Adrenal gland (tissue), 12 donors: ENCODE data around the gene WBP11. TPM values are rescaled to one million over a fixed set of nuclear protein-coding genes. Genes with fewer than 3 reads are reported as not detected.
A peak's percentile ranks its signal among the peaks of the same experiment; 100 is the strongest.

Experiments
- DNase-seq, 7 donors: peaks; one replicate each; pipeline ENCODE4 v3.0.0-alpha.2; 2019 to 2020
- H3K27ac ChIP-seq, 5 donors: fragments of 200-600 bp; sonication (generic) in 4 of 5; 1 replicate in 3 of 5; 2 replicates in 2 of 5; pipeline versions ENCODE4 v1.5.1 to v1.8.0; 2016 to 2020; ENCODE audit warnings: mild to moderate bottlenecking in 1 of 5
- H3K27me3 ChIP-seq: fragments of 200-600 bp; 2 replicates; pipeline ENCODE4 v1.8.0; 2021
- H3K36me3 ChIP-seq, 2 donors: fragments of 200-600 bp; replicated peaks in 1 of 2; 1 replicate in 1 of 2; 2 replicates in 1 of 2; pipeline versions ENCODE4 v1.5.1 to v1.8.0; 2018 to 2022
- H3K4me1 ChIP-seq, 2 donors: fragments of 200-600 bp; replicated peaks in 1 of 2; 1 replicate in 1 of 2; 2 replicates in 1 of 2; pipeline versions ENCODE4 v1.5.1 to v1.8.0; 2018 to 2021
- H3K4me3 ChIP-seq, 4 donors: fragments of 200-600 bp; sonication (generic) in 3 of 4; one replicate each; pipeline ENCODE4 v1.5.1; 2016 to 2018
- H3K9me3 ChIP-seq, 3 donors: fragments of 200-600 bp; sonication (generic) in 1 of 3; replicated peaks in 1 of 3; 1 replicate in 2 of 3; 2 replicates in 1 of 3; pipeline versions ENCODE4 v1.5.1 to v1.8.0; 2016 to 2021
- POLR2A ChIP-seq, 2 donors: fragments of 450-650 bp; IDR thresholded peaks; one replicate each; pipeline ENCODE4 v1.6.1; 2017; ENCODE audit warnings: antibody characterized with exemption in 2 of 2, mild to moderate bottlenecking in 2 of 2, moderate library complexity in 1 of 2
- WGBS, 4 donors: extraction: QIAGEN DNeasy Blood & Tissue Kit in 2 of 4; methylation state at CpG; one replicate each; pipeline versions ENCODE4 v1.1.5 to v1.1.7; 2013 to 2017; 5-methylcytosine and 5-hydroxymethylcytosine counted together
- intact Hi-C, 2 donors: fragments of 100-400 bp; cut with DNase I; formaldehyde crosslinking; loops; one replicate each; pipeline versions ENCODE4 v1.14.1 to v1.15.0; 2022 to 2023
- polyA plus RNA-seq, 3 donors: library from polyadenylated mRNA; stranded (reverse); fragments of 200-250 nt in 2 of 3; fragments of 350-450 nt in 1 of 3; fragmentation: Illumina TruSeq in 1 of 3; extraction: RNeasy Lipid Tissue Mini Kit (QIAGEN cat#74804) in 1 of 3; gene quantifications; one replicate each; pipeline ENCODE4 v1.2.3, GENCODE V29; 2013 to 2014
- total RNA-seq, 9 donors: library from RNA; depleted of rRNA in 4 of 9; stranded (reverse); fragments of >200 nt in 4 of 9; fragments of 120-200 nt in 1 of 9; fragmentation: NEBNext Ultra II Directional in 1 of 9; extraction: Animal tissue kit (Norgen Biotek cat#: 25700) in 1 of 9; gene quantifications; one replicate each; pipeline versions ENCODE4 v1.1.0 to v1.2.4, GENCODE V29; 2013 to 2023
- TF ChIP-seq, protein P1 (sequence below), 6 experiments: fragments of 450-650 bp in 4 of 6; fragments of 200-600 bp in 2 of 6; sonication (generic) in 1 of 6; IDR thresholded peaks; 1 replicate in 5 of 6; 2 replicates in 1 of 6; pipeline versions ENCODE4 v1.5.1 to v1.8.0; 2016 to 2021; ENCODE audit warnings: antibody characterized with exemption in 6 of 6, mild to moderate bottlenecking in 2 of 6, moderate library complexity in 1 of 6
- donor health status: healthy with polysubstance abuse.
- donor health status: Bipolar disorder and iron deficiency.
- donor health status: DM: yes; HTN: yes; CAD: no.
- donor health status: DM: no; HTN: no; CAD: no.
- donor health status: DM: no; HTN: no; CAD: no.
- donor health status: DM: yes; HTN: yes; CAD: no.

WBP11 gene
- total and polyA plus RNA-seq, 12 donors: 11.5 to 112 (median 24.8) TPM

DNA sequence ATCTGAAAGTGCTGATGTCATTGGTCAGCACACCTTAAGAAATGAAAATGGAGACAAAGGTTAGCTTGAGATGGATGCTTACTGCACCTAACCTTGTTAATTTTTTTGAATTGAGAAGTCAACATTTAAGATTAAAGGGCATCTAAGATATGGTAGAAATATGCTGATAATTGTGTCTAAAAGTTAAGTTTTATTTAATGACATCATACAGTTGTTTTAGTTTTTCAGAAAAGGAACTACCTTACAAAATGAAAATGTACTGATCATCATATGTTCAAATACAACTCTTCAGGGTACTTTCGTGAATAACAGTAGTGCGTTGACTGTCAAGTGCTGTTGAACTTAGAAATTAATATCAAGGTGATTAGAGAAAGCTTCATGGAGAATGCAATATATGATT lies 8.2 kb upstream of the WBP11 start:
- H3K4me1 ChIP-seq: no peaks in the 10 kb centered on the region
- H3K4me3 ChIP-seq: no peak overlapping the region
- no peaks in the 10 kb centered on the region for H3K36me3 ChIP-seq
- 89 to 94% (median 92%) methylated on average over 2 of the region's 2 CpGs for WGBS, 4 donors
- TF ChIP-seq, protein P1, sequence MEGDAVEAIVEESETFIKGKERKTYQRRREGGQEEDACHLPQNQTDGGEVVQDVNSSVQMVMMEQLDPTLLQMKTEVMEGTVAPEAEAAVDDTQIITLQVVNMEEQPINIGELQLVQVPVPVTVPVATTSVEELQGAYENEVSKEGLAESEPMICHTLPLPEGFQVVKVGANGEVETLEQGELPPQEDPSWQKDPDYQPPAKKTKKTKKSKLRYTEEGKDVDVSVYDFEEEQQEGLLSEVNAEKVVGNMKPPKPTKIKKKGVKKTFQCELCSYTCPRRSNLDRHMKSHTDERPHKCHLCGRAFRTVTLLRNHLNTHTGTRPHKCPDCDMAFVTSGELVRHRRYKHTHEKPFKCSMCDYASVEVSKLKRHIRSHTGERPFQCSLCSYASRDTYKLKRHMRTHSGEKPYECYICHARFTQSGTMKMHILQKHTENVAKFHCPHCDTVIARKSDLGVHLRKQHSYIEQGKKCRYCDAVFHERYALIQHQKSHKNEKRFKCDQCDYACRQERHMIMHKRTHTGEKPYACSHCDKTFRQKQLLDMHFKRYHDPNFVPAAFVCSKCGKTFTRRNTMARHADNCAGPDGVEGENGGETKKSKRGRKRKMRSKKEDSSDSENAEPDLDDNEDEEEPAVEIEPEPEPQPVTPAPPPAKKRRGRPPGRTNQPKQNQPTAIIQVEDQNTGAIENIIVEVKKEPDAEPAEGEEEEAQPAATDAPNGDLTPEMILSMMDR (IDR thresholded peaks at IDR 0.05): peak in 1 of 6 experiments; percentile 1
- TF ChIP-seq POLR2A (IDR thresholded peaks at IDR 0.05): no peak
- no peaks in the 10 kb centered on the region for H3K27me3 ChIP-seq
- no peak overlapping the region for H3K27ac ChIP-seq
- no peak for DNase-seq
- H3K9me3 ChIP-seq: no peaks in the 10 kb centered on the region
- intact Hi-C loops: no loop called here

- intact Hi-C loops: no loop called here
- TF ChIP-seq, protein P1 (IDR thresholded peaks at IDR 0.05): peak; percentile 17 to 48 (median 42)
- no peak for TF ChIP-seq POLR2A (IDR thresholded peaks at IDR 0.05)
- Histone ChIP-seq H3K36me3 (no peaks in the 10 kb centered on the region), H3K27me3 (no peaks in the 10 kb centered on the region), H3K27ac (no peak overlapping the region), H3K4me1 (no peaks in the 10 kb centered on the region), H3K9me3 (no peaks in the 10 kb centered on the region), H3K4me3 (no peak overlapping the region)
- WGBS, 4 donors: 95 to 97% (median 96%) methylated on average over 1 of the region's 1 CpG
- DNase-seq: peak; percentile 26 to 60 (median 46)
These were observed 7.7 kb upstream of the WBP11 start for GRCh38 chr12:14810953-14811483.

DNA sequence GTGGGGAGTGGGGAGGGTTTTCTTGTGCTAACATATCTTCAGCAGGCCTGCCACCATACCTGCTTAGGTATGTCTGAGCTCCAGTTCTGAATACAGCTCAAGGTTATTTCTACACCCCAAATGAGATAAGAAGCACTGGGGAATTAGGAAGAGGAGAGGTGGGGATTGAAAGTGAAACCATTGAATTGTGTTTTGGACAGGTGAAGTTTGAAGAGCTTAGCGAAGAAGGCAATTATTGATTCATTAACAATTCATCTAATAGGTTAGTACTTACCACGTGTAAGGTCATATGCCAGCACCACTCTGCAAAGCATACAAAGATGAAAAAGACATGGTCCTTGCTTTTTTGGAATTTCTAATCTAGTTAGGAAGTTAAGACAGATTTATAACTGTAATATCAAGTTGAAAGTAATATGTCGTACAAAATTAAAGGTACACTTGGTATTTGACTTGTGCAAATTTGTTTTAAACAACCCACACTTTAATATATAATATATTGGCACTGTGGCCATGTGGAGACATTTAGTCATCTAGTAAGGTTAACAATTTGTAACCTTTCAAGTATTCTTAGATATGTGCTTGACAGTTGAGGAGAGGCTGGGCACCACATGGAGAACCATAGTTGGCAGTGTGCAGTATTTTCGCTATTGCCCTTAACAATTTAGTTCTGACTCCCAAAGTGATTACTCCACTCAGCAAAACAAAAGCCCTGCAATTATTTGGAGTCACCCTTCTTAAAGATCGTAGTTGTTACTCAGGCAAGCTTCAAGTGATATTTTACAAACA lies 7.1 kb upstream of the WBP11 start:
- peaks cover 0 to 5% of the 10 kb centered on the region in 2 donors for H3K4me1 ChIP-seq
- H3K4me3 ChIP-seq: no peak overlapping the region
- H3K36me3 ChIP-seq: no peaks in the 10 kb centered on the region
- TF ChIP-seq POLR2A (IDR thresholded peaks at IDR 0.05): no peak
- TF ChIP-seq, protein P1 (IDR thresholded peaks at IDR 0.05): no peak
- H3K27ac ChIP-seq: no peak overlapping the region
- intact Hi-C loops: no loop called here
- H3K9me3 ChIP-seq: no peaks in the 10 kb centered on the region
- DNase-seq: no peak
- 84 to 90% (median 88%) methylated on average over 5 of the region's 5 CpGs for WGBS, 4 donors
- H3K27me3 ChIP-seq: no peaks in the 10 kb centered on the region

DNA sequence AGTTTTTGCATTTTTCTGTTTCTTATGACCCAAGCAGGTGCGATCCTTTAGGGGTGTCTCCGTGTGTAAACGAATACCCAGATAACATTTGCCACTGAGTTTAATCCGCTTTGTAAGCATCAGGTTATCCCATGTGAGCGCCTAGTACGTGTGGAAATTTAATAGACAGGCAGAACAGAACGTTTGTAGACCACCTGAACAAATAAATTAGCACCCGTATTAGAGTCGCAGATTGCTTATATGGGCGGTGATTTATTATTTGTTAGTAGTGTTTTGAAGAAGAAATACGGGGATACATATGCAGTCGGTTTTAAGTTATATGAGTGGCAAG lies 517 bp upstream of the WBP11 start:
- peak overlapping the region; percentile 53 to 97 (median 70) for H3K4me3 ChIP-seq
- intact Hi-C loops: no loop called here
- H3K36me3 ChIP-seq: peaks cover 0 to 7% of the 10 kb centered on the region in 2 donors
- peak overlapping the region; percentile 72 to 99 (median 98) for H3K27ac ChIP-seq
- H3K9me3 ChIP-seq: no peaks in the 10 kb centered on the region
- no peaks in the 10 kb centered on the region for H3K27me3 ChIP-seq
- no peak for TF ChIP-seq POLR2A (IDR thresholded peaks at IDR 0.05)
- TF ChIP-seq, protein P1 (IDR thresholded peaks at IDR 0.05): no peak
- DNase-seq: no peak
- 0 to 1% (median 0%) methylated on average over 12 of the region's 12 CpGs for WGBS, 4 donors
- H3K4me1 ChIP-seq: peaks cover 22 to 33% of the 10 kb centered on the region in 2 donors
